ENCODE measurements around the gene IL17A.

The IL17A gene

DNA sequence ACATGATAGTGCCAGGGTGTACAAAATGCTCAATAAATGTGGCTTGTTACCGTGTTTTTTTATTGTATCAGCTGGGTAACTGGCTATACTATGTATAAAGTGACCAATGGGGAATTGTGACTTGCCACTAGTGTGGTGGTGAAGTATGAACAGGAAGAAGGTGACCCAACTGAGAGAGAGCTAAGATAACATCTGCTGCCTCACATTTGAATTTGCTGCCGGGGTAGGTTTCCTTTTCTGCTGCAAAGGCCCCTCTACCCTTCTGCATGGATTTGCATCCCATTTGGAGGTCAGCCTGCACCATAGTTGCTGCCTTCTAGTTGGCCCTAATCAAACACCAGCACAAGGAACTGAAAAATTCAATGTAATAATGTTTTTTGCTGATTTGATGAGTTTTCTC lies 24.1 kb downstream of the IL17A start:
- H3K36me3 ChIP-seq (ENCODE audit: low read length) = no peaks in the 10 kb centered on the region
- no peak for TF ChIP-seq EZH2phosphoT487 (conservative IDR thresholded peaks at IDR 0.05; ENCODE audit: low read length)
- TF ChIP-seq, protein P1, sequence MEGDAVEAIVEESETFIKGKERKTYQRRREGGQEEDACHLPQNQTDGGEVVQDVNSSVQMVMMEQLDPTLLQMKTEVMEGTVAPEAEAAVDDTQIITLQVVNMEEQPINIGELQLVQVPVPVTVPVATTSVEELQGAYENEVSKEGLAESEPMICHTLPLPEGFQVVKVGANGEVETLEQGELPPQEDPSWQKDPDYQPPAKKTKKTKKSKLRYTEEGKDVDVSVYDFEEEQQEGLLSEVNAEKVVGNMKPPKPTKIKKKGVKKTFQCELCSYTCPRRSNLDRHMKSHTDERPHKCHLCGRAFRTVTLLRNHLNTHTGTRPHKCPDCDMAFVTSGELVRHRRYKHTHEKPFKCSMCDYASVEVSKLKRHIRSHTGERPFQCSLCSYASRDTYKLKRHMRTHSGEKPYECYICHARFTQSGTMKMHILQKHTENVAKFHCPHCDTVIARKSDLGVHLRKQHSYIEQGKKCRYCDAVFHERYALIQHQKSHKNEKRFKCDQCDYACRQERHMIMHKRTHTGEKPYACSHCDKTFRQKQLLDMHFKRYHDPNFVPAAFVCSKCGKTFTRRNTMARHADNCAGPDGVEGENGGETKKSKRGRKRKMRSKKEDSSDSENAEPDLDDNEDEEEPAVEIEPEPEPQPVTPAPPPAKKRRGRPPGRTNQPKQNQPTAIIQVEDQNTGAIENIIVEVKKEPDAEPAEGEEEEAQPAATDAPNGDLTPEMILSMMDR (IDR thresholded peaks at IDR 0.05; ENCODE audit: insufficient read depth, low read length, poor library complexity, severe bottlenecking) = no peak
- no peak overlapping the region for H3K27ac ChIP-seq (ENCODE audit: low read depth, low read length)
- no peaks in the 10 kb centered on the region for H3F3A ChIP-seq (ENCODE audit: insufficient read depth)
- peaks cover 1% of the 10 kb centered on the region; the same call in 1 of the 2 replicates for H3K27me3 ChIP-seq (ENCODE audit: low read length)
- no peak overlapping the region for H2AFZ ChIP-seq (ENCODE audit: low read depth, low read length, severe bottlenecking)
- H4K20me1 ChIP-seq (ENCODE audit: low read depth, low read length) = no peaks in the 10 kb centered on the region
- H3K4me3 ChIP-seq (ENCODE audit: insufficient read depth, low read length, poor library complexity, severe bottlenecking) = no peak overlapping the region
- no peaks in the 10 kb centered on the region for H3K9me2 ChIP-seq (replicated peaks; ENCODE audit: insufficient read depth, low read length)
- no peak overlapping the region for H3K9ac ChIP-seq (ENCODE audit: low read length)
- H3K79me2 ChIP-seq (ENCODE audit: insufficient read depth, low read length) = no peaks in the 10 kb centered on the region
- H3K9me3 ChIP-seq (ENCODE audit: insufficient read depth, low read length) = no peaks in the 10 kb centered on the region
- no peak overlapping the region for H3K4me2 ChIP-seq (ENCODE audit: low read depth, low read length, poor library complexity, severe bottlenecking)

DNA sequence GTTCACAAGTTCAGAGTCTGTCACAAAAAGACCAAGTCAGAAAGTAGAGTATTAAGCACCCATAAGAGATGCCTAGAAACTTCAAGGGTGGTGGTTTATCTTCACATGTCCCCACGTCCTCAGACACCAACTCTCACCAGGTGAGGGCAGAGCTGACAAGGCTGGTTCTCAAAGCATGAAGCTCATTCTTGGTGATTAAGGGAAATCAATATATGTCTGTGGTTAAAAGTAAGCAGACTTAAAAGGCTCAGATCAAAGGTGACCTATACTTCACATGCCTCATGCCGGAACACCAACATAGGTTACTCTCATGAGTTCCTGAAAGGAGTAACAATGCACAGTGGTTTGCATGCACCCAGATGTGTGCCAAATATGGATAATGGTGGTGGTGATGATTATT lies 27.0 kb downstream of the IL17A start:
- H3K79me2 ChIP-seq (ENCODE audit: insufficient read depth, low read length) = no peaks in the 10 kb centered on the region
- H3K9me3 ChIP-seq (ENCODE audit: insufficient read depth, low read length) = no peaks in the 10 kb centered on the region
- no peaks in the 10 kb centered on the region for H3F3A ChIP-seq (ENCODE audit: insufficient read depth)
- no peaks in the 10 kb centered on the region for H3K9me2 ChIP-seq (replicated peaks; ENCODE audit: insufficient read depth, low read length)
- no peak overlapping the region for H3K4me3 ChIP-seq (ENCODE audit: insufficient read depth, low read length, poor library complexity, severe bottlenecking)
- no peak overlapping the region for H3K27ac ChIP-seq (ENCODE audit: low read depth, low read length)
- H3K9ac ChIP-seq (ENCODE audit: low read length) = no peak overlapping the region
- no peak for TF ChIP-seq EZH2phosphoT487 (conservative IDR thresholded peaks at IDR 0.05; ENCODE audit: low read length)
- TF ChIP-seq, protein P1 (IDR thresholded peaks at IDR 0.05; ENCODE audit: insufficient read depth, low read length, poor library complexity, severe bottlenecking) = no peak
- no peak overlapping the region for H3K4me2 ChIP-seq (ENCODE audit: low read depth, low read length, poor library complexity, severe bottlenecking)
- H3K36me3 ChIP-seq (ENCODE audit: low read length) = no peaks in the 10 kb centered on the region
- H3K27me3 ChIP-seq (ENCODE audit: low read length) = peaks cover 4% of the 10 kb centered on the region; the same call in 1 of the 2 replicates
- no peak overlapping the region for H2AFZ ChIP-seq (ENCODE audit: low read depth, low read length, severe bottlenecking)
- no peaks in the 10 kb centered on the region for H4K20me1 ChIP-seq (ENCODE audit: low read depth, low read length)

DNA sequence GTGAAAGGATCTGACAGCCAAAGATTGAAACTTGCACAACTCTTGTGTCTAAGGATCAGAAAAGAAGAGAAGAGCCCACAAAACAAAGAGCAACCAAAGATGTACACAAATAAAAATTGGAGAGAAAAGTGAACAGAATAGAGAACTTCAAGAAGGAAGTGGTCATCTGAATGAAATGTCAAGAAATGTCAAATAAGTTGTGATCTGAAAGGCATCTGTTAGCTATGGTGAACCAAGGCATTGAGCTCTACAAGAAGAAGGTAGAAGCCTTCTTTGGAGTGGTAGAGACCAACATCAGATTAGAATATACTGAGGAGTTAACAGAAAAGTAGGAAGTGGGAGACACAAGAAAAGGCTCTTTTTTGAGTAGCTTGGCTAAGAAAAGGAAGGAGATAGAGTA lies 29.6 kb downstream of the IL17A start:
- no peak overlapping the region for H3K4me2 ChIP-seq (ENCODE audit: low read depth, low read length, poor library complexity, severe bottlenecking)
- H3K9ac ChIP-seq (ENCODE audit: low read length) = no peak overlapping the region
- H3K27me3 ChIP-seq (ENCODE audit: low read length) = peaks cover 4% of the 10 kb centered on the region; the same call in 1 of the 2 replicates

DNA sequence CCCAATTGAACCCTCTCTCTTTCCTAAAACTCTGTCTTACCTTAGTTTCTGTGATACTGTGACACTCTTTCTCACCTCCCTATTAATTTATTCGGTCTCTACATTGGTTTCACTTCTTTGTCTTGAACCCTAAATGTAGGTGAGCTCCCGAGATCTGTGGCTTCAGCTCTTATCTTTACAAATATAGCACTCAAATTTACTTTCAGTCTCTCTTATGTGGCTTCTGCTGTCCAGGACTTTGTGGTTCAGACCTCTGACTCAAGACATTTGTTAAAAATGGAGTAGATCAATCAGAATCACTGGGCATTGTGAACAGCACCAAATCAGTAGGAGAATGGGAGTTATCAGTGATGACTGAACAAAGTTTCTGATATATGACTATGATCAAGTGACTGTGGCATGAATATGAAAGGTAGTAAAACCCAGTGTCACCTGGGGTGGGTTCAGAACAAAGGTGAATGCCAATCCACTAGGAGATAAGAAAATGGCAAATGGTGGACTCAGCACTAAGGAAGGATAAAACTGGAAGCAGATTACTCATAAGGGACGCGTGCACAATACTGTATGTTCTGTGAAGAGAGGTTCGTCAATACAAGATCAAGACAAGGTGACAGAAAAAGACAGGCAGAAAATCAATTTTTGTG lies 30.9 kb downstream of the IL17A start:
- no peaks in the 10 kb centered on the region for H3K36me3 ChIP-seq (ENCODE audit: low read length)
- no peak overlapping the region for H3K9ac ChIP-seq (ENCODE audit: low read length)
- no peaks in the 10 kb centered on the region for H3K9me3 ChIP-seq (ENCODE audit: insufficient read depth, low read length)
- H3K4me2 ChIP-seq (ENCODE audit: low read depth, low read length, poor library complexity, severe bottlenecking) = no peak overlapping the region
- no peaks in the 10 kb centered on the region for H3K9me2 ChIP-seq (replicated peaks; ENCODE audit: insufficient read depth, low read length)
- H3K27ac ChIP-seq (ENCODE audit: low read depth, low read length) = no peak overlapping the region
- H3K79me2 ChIP-seq (ENCODE audit: insufficient read depth, low read length) = no peaks in the 10 kb centered on the region
- no peaks in the 10 kb centered on the region for H3F3A ChIP-seq (ENCODE audit: insufficient read depth)
- no peak overlapping the region for H3K4me3 ChIP-seq (ENCODE audit: insufficient read depth, low read length, poor library complexity, severe bottlenecking)
- TF ChIP-seq, protein P1 (IDR thresholded peaks at IDR 0.05; ENCODE audit: insufficient read depth, low read length, poor library complexity, severe bottlenecking) = no peak
- TF ChIP-seq EZH2phosphoT487 (conservative IDR thresholded peaks at IDR 0.05; ENCODE audit: low read length) = no peak
- peaks cover 4% of the 10 kb centered on the region; the same call in 1 of the 2 replicates for H3K27me3 ChIP-seq (ENCODE audit: low read length)
- H4K20me1 ChIP-seq (ENCODE audit: low read depth, low read length) = no peaks in the 10 kb centered on the region
- no peak overlapping the region for H2AFZ ChIP-seq (ENCODE audit: low read depth, low read length, severe bottlenecking)

More for the DNA sequence above, 29.6 kb downstream of the IL17A start:
- H3F3A ChIP-seq (ENCODE audit: insufficient read depth) = no peaks in the 10 kb centered on the region
- no peaks in the 10 kb centered on the region for H3K9me2 ChIP-seq (replicated peaks; ENCODE audit: insufficient read depth, low read length)
- H3K27ac ChIP-seq (ENCODE audit: low read depth, low read length) = no peak overlapping the region
- no peak overlapping the region for H2AFZ ChIP-seq (ENCODE audit: low read depth, low read length, severe bottlenecking)
- no peaks in the 10 kb centered on the region for H3K79me2 ChIP-seq (ENCODE audit: insufficient read depth, low read length)
- TF ChIP-seq EZH2phosphoT487 (conservative IDR thresholded peaks at IDR 0.05; ENCODE audit: low read length) = no peak
- no peaks in the 10 kb centered on the region for H3K9me3 ChIP-seq (ENCODE audit: insufficient read depth, low read length)
- no peaks in the 10 kb centered on the region for H4K20me1 ChIP-seq (ENCODE audit: low read depth, low read length)
- no peak overlapping the region for H3K4me3 ChIP-seq (ENCODE audit: insufficient read depth, low read length, poor library complexity, severe bottlenecking)
- H3K36me3 ChIP-seq (ENCODE audit: low read length) = no peaks in the 10 kb centered on the region
